SH-SY5Y (cell line): ENCODE results near the gene KDM4C.

Source experiments
- GATA2 ChIP-seq: IDR thresholded peaks from 2 replicates; pipeline ENCODE4 v1.6.1; 2011; ENCODE audit warnings: mild to moderate bottlenecking, low read depth, low read length
- GATA3 ChIP-seq: IDR thresholded peaks from 2 replicates; pipeline ENCODE4 v1.6.1; 2011; ENCODE audit warnings: low read depth, mild to moderate bottlenecking, low read length, moderate library complexity

DNA sequence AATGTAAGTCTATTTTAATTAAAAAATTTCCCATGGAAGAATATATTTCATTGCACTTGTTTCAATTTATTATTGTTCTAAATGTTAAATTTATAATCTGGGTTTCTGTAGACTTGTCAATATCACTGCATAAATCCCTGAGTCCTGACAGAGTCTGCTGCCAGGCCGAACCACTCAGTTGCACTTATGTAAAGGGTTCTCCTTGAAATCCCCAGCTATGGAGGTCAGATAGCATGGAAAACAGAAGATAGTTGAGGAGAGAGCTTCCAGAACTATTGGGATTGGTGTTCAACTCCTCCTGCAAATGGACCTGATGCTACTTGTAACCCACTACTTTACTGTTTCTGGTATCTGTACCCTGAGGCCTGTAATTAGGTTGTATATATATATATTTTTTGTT lies 37.2 kb downstream of the KDM4C start:
- TF ChIP-seq GATA2 (no peak), GATA3 (no peak)
